CD4-positive, alpha-beta T cell (primary cell): ENCODE results near the gene HSD3B2. TPM values are rescaled to one million over a fixed set of nuclear protein-coding genes. Genes with fewer than 3 reads are reported as not detected.

Experiments
- ATAC-seq: fragments of 200-7000 bp; cut with Tn5 transposase; one replicate; pipeline ENCODE4 v1.10.0; 2022; ENCODE audit warnings: mild to moderate bottlenecking; ENCODE audit not compliant: poor library complexity
- CTCF ChIA-PET: fragments of 350-600 bp; sonication (Branson Sonifier 250); formaldehyde crosslinking; loops from one replicate; lab custom pipeline; 2021; ENCODE audit warnings: antibody characterized with exemption, inconsistent platforms; lab: Charles Lee
- POLR2A ChIA-PET: fragments of 350-600 bp; sonication (Branson Sonifier 250); formaldehyde crosslinking; loops from one replicate; lab custom pipeline; 2021; ENCODE audit warnings: antibody characterized with exemption, inconsistent platforms; lab: Charles Lee
- DNase-seq, 14 experiments: peaks; one replicate each; pipeline ENCODE4 v3.0.0-alpha.2; 2013 to 2020; ENCODE audit warnings: mixed read lengths in 2 of 14
- H3K27ac ChIP-seq, 2 donors: one replicate each; pipeline versions ENCODE4 v1.5.1 to v1.7.0; 2013; ENCODE audit warnings: low read length in 2 of 2, low read depth in 1 of 2, mild to moderate bottlenecking in 1 of 2
- H3K27me3 ChIP-seq, 2 experiments: 1 replicate in 1 of 2; 2 replicates in 1 of 2; pipeline versions ENCODE4 v1.6.1 to v1.7.0; 2013; ENCODE audit warnings: low read length in 2 of 2, control low read depth in 1 of 2, mild to moderate bottlenecking in 1 of 2, moderate library complexity in 1 of 2; ENCODE audit not compliant: insufficient read depth in 2 of 2, control insufficient read depth in 1 of 2
- H3K36me3 ChIP-seq: one replicate; pipeline ENCODE4 v1.6.1; 2013; ENCODE audit warnings: low read length, control low read depth; ENCODE audit not compliant: insufficient read depth
- H3K4me1 ChIP-seq: one replicate; pipeline ENCODE4 v1.6.1; 2013; ENCODE audit warnings: low read length, control low read depth; ENCODE audit not compliant: insufficient read depth
- H3K4me3 ChIP-seq: one replicate; pipeline ENCODE4 v1.5.1; 2013; ENCODE audit warnings: mild to moderate bottlenecking, low read length, moderate library complexity
- H3K9me3 ChIP-seq, 2 experiments: 1 replicate in 1 of 2; 2 replicates in 1 of 2; pipeline versions ENCODE4 v1.6.1 to v1.7.0; 2013; ENCODE audit warnings: low read length in 2 of 2, mild to moderate bottlenecking in 2 of 2, control low read depth in 1 of 2, moderate library complexity in 1 of 2; ENCODE audit not compliant: control insufficient read depth in 1 of 2, insufficient read depth in 1 of 2
- H3K27ac Mint-ChIP-seq: one replicate; pipeline ENCODE4 v1.8.0; 2020; ENCODE audit warnings: mixed read lengths
- H3K27me3 Mint-ChIP-seq: one replicate; pipeline ENCODE4 v1.8.0; 2021; ENCODE audit warnings: mixed read lengths
- H3K36me3 Mint-ChIP-seq: one replicate; pipeline ENCODE4 v1.8.0; 2021; ENCODE audit warnings: low read depth, mixed read lengths
- H3K4me1 Mint-ChIP-seq: one replicate; pipeline ENCODE4 v1.8.0; 2021; ENCODE audit warnings: low read depth, mixed read lengths
- H3K4me3 Mint-ChIP-seq: one replicate; pipeline ENCODE4 v1.8.0; 2020; ENCODE audit warnings: mild to moderate bottlenecking, mixed read lengths
- H3K9me3 Mint-ChIP-seq: one replicate; pipeline ENCODE4 v1.8.0; 2020; ENCODE audit warnings: mixed read lengths
- intact Hi-C, 2 experiments: fragments of 100-400 bp; cut with DNase I in 1 of 2; cut with micrococcal nuclease in 1 of 2; formaldehyde crosslinking; loops; one replicate each; pipeline versions ENCODE4 v1.15.1 to v1.9.0; 2023 to 2025; cut with DNase I, micrococcal nuclease
- total RNA-seq, 174 experiments: library from RNA in 2 of 174; stranded (reverse) in 2 of 174; gene quantifications; one replicate each; pipeline ENCODE4 v1.2.3 and lab custom pipeline; 2021 to 2026
- TF ChIP-seq, protein P1 (sequence below): fragments of 200-600 bp; IDR thresholded peaks from one replicate; pipeline ENCODE4 v1.8.0; 2022; ENCODE audit warnings: antibody characterized with exemption, mild to moderate bottlenecking

The HSD3B2 gene
- total RNA-seq, 2 experiments from 2014 or later, result not detected

DNA sequence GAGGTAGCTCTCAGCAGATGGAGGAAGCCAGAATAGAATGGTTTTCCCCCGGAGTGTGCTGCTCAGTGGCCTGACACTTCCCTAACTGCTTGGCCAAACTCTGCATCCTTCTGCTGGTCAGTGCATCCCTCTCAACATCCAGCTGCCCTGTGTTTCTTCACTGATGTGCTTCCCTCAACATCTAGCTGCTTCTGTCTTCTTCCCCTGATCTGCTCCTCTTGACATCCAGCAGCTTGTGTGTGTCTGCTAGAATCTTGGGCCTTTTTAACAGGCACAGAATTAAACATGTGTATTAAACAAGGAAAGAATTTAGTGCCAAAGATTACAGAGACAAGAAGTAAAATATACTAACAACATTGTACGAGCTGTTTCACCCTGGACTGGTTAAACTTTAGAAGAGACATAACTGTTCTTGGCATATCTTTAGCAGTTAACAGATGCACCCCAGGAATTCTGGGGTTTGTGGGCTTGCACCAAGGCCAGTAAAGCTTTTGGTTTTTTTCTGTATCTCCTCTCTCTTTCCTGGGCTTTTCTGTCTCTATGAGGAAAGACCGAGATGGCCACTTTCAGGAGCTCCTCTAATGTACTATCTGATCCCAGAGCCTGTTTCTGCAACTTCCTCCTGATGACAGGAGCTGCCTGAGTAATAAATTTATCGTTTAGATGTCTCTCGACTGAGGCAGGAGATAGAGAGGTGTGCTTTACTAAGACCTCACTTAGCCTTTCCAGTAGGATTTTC is 57.3 kb downstream of the HSD3B2 start:
- no peaks in the 10 kb centered on the region for H3K9me3 ChIP-seq
- ChIA-PET POLR2A (no interaction called here), CTCF (no interaction called here)
- no peak overlapping the region for H3K27ac ChIP-seq
- TF ChIP-seq, protein P1, sequence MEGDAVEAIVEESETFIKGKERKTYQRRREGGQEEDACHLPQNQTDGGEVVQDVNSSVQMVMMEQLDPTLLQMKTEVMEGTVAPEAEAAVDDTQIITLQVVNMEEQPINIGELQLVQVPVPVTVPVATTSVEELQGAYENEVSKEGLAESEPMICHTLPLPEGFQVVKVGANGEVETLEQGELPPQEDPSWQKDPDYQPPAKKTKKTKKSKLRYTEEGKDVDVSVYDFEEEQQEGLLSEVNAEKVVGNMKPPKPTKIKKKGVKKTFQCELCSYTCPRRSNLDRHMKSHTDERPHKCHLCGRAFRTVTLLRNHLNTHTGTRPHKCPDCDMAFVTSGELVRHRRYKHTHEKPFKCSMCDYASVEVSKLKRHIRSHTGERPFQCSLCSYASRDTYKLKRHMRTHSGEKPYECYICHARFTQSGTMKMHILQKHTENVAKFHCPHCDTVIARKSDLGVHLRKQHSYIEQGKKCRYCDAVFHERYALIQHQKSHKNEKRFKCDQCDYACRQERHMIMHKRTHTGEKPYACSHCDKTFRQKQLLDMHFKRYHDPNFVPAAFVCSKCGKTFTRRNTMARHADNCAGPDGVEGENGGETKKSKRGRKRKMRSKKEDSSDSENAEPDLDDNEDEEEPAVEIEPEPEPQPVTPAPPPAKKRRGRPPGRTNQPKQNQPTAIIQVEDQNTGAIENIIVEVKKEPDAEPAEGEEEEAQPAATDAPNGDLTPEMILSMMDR, result no peak
- no peak overlapping the region for H3K27ac Mint-ChIP-seq
- no peaks in the 10 kb centered on the region for H3K36me3 ChIP-seq
- H3K4me3 ChIP-seq, result no peak overlapping the region
- H3K27me3 ChIP-seq, result peaks cover 0 to 2% of the 10 kb centered on the region in 2 experiments
- ATAC-seq (no peak), DNase-seq (no peak)
- H3K4me1 Mint-ChIP-seq, result no peaks in the 10 kb centered on the region
- intact Hi-C loops, result no loop called here
- H3K36me3 Mint-ChIP-seq, result no peaks in the 10 kb centered on the region
- H3K4me1 ChIP-seq, result no peaks in the 10 kb centered on the region
- no peaks in the 10 kb centered on the region for H3K9me3 Mint-ChIP-seq
- peaks cover 8% of the 10 kb centered on the region for H3K27me3 Mint-ChIP-seq
- no peak overlapping the region for H3K4me3 Mint-ChIP-seq

Other genes with a start within 250 kb of the HSD3B2 start
- not detected for gene HAO2, start 46.4 kb upstream of the HSD3B2 start, total RNA-seq
- not detected for gene HSD3B1, start 92.1 kb downstream of the HSD3B2 start, total RNA-seq
- under 1 TPM; 0.05 to 0.06 TPM for gene ZNF697, start 233.1 kb downstream of the HSD3B2 start, total RNA-seq